Effector CD8-positive, alpha-beta T cell (primary cell): ENCODE data around the gene ITGB6.

ENCODE experiments used
- DNase-seq: peaks from one replicate; lab custom pipeline; 2025; lab: John Stamatoyannopoulos, UW

Gene ITGB6

GRCh38 chr2:160221391-160222276 lies 21.6 kb upstream of the ITGB6 start:
- no peak for DNase-seq

DNA sequence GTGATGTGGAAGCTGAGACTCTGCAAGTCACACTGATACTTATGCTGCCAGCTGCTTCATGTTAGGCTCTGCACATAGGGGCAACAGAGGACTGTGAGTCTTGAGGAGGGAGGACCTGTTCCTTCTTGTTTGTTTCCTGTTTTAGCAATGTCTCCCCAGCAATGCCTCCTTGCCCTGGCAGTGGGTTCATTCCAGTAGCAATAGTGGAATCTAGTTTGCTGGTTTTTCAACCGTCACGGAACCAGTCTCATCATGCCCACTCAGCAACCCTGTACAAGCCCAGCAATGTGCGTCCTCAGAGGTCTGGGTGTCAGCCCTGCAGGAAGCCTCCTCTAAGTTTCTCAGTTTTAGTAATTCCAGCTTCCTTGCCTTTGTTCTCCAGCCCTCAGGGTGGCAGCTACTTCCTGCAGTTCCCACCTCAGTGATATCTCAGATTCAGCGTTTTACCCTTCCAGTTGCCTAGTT lies 20.5 kb upstream of the ITGB6 start:
- DNase-seq, result no peak

- no peak for DNase-seq
Measured at GRCh38 chr2:160220026-160220425, 20.0 kb upstream of the ITGB6 start.

DNA sequence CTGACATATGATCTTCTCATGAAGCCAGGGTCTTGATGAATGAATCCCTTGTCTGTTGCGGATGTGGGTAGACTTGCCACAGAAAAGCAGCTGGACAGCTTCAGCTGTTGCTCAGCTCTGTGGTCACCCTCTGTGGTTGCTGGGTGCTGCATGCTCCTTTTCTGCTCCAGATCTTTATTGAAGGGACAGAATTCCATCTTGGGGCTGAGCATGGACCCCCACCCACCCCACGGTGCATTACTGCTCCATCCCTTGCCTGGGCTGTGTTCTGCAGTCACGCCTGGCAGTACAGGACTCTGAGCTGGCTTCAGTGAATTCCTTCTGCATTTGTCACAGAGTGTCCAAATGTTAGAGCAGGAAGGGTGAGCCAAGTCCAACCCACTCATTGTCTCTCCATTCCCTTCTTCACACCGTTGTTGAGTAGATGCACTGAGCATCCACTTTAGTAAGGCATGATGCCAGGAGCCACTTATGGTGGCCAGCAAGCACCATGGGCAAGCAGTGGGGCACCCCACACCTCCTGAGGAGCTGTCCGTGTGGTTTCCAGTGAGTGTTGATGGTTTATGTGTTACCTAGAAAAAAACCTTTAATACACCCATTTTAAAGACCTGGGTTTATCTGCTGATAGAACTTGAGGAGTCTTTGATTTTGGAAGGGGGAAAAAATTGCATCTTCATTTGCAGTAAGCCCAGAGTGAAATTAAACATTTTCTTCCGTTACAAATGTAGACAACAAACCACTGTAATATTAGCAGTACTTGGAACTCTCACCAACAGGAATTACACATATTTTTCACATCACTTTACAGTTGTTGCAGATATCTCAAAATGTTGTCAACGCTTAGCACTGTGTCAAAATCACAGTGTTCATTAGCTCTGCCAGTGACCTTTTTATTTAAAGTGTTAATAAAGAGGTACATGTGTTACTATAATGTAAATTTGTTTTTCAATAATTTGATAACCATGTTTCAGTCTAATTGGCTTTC lies 14.7 kb upstream of the ITGB6 start:
- no peak for DNase-seq

GRCh38 chr2:160213511-160213910 lies 13.4 kb upstream of the ITGB6 start:
- DNase-seq, result no peak

DNA sequence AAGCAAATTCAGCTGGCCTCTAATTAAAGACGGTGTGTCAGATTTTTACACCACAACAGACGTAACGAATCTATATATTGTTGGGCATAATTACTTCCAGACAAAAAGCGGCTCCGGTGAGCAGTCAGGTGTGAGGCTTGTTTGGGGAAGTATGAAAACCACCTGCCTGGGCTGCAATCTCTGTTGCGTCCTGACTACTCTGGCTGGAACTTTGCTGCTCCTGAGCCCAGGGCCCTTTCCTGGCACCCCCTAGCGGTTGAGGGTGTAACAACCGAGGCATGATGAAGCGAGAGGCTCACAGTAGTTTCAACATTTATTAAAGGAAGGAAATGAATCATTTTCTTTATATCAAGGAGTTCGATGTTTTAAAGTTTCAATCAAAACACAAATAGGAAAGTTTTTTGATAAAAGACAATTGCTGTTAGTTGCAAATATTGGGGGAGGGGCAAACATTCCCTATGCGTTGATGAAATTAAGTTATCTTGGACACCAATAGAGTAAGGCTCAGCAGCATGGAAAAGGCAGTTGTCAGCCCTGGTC lies 10.6 kb upstream of the ITGB6 start:
- peak; percentile 51 for DNase-seq

GRCh38 chr2:160209516-160209856 lies 9.4 kb upstream of the ITGB6 start:
- DNase-seq, result no peak

DNA sequence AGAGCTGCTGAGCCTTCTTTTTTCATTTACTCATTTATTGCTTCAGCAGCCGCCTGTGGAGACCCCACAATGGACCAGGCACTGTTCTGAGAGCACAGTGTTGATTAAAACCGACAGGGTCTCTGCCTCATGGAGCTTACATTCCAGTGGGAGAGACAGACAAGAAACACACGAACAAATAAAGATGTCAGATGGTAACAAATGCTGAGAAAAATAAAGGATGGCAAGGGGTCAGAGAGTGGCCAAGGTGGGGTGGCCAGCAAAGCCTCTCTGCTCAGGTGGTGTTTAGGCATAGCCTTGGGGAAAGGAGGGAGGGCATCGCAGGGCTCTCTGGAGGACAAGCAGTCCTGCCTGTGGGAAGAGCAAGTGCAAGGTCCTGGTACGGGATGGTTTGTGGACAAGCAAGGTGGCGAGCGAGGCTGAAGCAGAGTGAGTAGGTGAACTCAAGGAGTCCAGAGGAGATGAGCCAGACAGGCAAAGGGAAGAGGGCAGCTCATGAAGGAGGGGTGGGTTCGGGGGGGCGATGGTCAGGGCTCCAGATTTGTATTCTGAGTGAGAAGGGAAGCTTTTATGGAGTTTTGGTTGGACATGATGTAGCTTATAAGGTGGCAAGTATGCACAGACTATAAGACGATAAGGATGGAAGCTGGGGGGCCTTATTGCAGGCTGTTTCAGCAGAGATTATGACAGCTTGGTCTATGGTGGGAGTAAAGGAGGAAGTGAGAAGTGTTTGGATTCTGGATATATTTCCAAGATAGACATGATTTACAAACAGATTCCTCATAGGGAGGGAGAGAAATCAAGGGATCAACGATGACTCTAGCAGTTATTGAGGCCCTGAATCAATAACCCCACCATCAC lies 8.8 kb upstream of the ITGB6 start:
- DNase-seq, result no peak

- no peak for DNase-seq
Measured at GRCh38 chr2:160207804-160208654, 8.0 kb upstream of the ITGB6 start.

DNA sequence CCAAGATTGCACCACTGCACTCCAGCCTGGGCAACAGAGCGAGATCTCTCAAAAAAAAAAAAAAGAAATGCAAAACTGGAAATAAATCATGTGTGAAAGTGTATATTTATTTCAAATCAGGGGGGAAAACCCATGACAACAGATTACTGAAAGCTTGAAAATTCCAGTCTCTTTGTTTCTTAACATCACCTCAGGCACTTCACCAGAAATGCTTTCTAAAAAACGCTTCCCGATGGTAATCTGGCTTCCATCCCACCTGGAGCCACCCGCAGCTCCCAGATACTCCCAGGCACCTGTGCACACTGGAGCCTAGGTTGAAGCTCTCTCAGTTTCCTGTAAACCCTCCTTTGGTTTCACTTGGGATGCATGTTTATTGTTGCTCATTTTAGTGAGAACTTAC lies 7.2 kb upstream of the ITGB6 start:
- no peak for DNase-seq

DNA sequence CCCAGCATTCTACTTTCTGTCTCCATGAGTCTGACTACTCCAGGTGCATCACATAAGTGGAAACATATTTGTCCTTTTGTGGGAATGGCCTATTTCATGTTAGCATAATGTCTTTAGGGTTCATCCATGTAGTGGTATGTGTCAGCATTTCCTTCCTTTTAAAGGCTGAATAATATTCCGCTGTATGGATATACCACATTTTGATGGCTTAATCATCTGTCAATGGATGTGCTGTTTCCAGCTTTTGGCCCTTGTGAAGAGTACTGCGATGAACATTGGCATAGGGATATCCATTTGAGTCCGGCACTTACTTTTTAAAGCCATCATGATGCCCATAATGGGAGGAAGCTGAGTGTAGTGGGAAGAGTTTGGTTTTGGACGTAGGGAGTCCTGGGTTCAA lies 6.4 kb upstream of the ITGB6 start:
- DNase-seq, result no peak

DNA sequence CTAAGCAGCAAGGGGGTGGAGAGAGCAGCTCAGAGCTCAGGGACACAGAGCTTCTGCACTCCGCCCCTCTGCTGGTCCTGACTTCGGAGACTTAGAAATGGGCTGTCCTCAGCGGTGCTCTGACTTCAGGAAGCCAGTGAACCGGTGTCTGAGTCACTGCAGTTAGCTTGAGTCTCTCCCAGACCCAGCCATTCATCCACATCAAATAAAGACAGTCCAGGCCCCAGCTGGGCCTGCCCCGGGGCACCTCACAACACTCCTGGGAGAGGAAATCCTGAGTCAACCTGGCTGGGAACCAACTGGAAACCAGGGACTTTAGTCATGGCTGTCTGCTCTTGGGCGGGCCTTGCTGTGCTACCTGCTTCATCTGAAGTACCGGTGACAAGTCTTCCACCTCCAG lies 5.4 kb upstream of the ITGB6 start:
- DNase-seq, result no peak

DNA sequence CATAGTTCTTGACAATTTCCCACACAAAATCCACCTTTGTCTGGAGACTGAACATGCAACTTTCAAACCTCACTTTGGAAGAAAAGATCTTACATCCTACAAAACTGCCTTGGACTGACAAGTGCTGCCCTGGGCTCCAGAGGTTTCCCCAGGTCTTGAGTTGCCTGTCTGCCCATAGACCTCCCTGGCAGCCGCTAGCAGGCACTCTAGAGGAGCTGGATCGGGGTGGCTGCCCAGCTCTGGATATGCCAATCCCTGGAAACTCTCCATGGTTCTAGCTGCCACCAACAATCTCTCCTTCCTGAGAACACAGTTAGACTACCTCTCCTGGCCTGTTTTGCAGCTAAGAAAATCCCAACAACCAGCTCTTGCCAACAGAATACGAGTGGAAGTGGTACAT lies 3.4 kb upstream of the ITGB6 start:
- DNase-seq, result no peak

- DNase-seq, result no peak
Measured at GRCh38 chr2:160203007-160203406, 2.9 kb upstream of the ITGB6 start.

- DNase-seq, result no peak
Measured at GRCh38 chr2:160201849-160202539, 1.9 kb upstream of the ITGB6 start.

- DNase-seq, result no peak
Measured at GRCh38 chr2:160200921-160201320, 849 bp upstream of the ITGB6 start.

DNA sequence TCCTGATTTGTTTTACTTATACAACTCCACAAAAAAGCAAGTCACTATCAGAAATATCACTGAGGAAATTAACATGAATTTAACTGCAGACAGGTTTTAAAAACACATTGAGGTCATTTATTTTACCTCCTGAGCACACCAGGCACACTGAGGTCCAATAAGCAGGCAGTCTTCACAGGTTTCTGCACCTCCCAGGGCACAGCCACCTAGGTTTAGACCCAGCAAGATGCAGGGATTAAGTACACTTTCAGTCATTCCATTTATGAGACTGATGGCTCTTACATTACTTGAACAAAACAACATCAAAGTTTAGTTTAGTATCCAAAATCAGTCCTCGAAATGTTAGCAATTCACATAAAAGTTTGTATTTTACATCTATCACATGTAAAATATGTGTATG lies 1.0 kb downstream of the ITGB6 start:
- DNase-seq, result no peak

- DNase-seq, result no peak
Measured at GRCh38 chr2:160197587-160197986, 2.5 kb downstream of the ITGB6 start.

GRCh38 chr2:160194946-160195345 lies 5.1 kb downstream of the ITGB6 start:
- no peak for DNase-seq

DNA sequence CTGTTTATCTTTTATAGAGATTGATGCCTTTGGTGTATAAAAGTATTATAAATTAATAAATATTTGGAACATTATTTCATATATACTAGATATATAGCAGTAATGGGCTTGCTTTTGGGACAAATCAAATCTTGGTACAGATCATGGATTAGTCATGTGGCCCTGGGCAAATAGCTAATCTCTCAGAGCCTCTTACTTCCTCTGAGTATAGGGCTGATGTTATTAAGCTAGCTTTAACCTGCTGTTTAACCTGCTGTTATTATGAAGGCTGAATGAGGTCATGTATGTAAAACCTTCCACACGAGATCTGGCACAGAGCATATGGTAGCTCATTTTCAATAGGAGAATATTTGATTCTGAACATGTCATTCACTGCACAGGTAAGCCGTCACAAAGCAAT lies 5.7 kb downstream of the ITGB6 start:
- no peak for DNase-seq
